ENCODE data around the gene MSRB1. TPM values are rescaled to one million over a fixed set of nuclear protein-coding genes. Genes with fewer than 3 reads are reported as not detected.

MSRB1 gene
- total RNA-seq, 4 donors from 2014 or later: 13.9 to 56.5 (median 29.3) TPM

- Histone ChIP-seq H3K4me1 (peaks cover 4 to 12% (median 7%) of the 10 kb centered on the region in 4 donors), H3K9me3 (no peaks in the 10 kb centered on the region), H3K4me3 (no peak overlapping the region), H3K27me3 (no peaks in the 10 kb centered on the region), H3K36me3 (no peaks in the 10 kb centered on the region), H3K27ac (no peak overlapping the region)
- WGBS, 2 donors (ENCODE audit: low coverage in 1 of 2): 89% methylated on average over 9 of the region's 9 CpGs; no CpG with 5 or more reads in 1 of the 2 donors
- TF ChIP-seq CTCF (IDR thresholded peaks at IDR 0.05) (no peak), POLR2AphosphoS5 (IDR thresholded peaks at IDR 0.05) (no peak), POLR2A (IDR thresholded peaks at IDR 0.05) (no peak), EP300 (IDR thresholded peaks at IDR 0.05; ENCODE audit: low read depth) (no peak)
- no peak for DNase-seq
- intact Hi-C loops (cut with DNase I; ENCODE audit: low total_unique reads): no loop called here
- in situ Hi-C loops (cut with MboI; ENCODE audit: low pct_ligation_motif_present in 1 of 4, low pct_unique_long_range_greater_than_20kb in 1 of 4, low sequenced_read_pairs in 3 of 4): no loop called here
These were observed 4.3 kb upstream of the MSRB1 start for GRCh38 chr16:1947369-1947670.

- intact Hi-C loops (cut with DNase I; ENCODE audit: low total_unique reads): no loop called here
- Histone ChIP-seq H3K36me3 (no peaks in the 10 kb centered on the region), H3K9me3 (no peaks in the 10 kb centered on the region), H3K4me3 (no peak overlapping the region), H3K27ac (no peak overlapping the region), H3K4me1 (peaks cover 10 to 18% (median 13%) of the 10 kb centered on the region in 4 donors), H3K27me3 (no peaks in the 10 kb centered on the region)
- 87% methylated on average over 37 of the region's 38 CpGs; no CpG with 5 or more reads in 1 of the 2 donors for WGBS, 2 donors (ENCODE audit: low coverage in 1 of 2)
- TF ChIP-seq EP300 (IDR thresholded peaks at IDR 0.05; ENCODE audit: low read depth) (no peak), POLR2A (IDR thresholded peaks at IDR 0.05) (no peak), POLR2AphosphoS5 (IDR thresholded peaks at IDR 0.05) (no peak), CTCF (IDR thresholded peaks at IDR 0.05) (no peak)
- DNase-seq: no peak
- in situ Hi-C loops (cut with MboI; ENCODE audit: low pct_ligation_motif_present in 1 of 4, low pct_unique_long_range_greater_than_20kb in 1 of 4, low sequenced_read_pairs in 3 of 4): no loop called here
These were observed 3.7 kb upstream of the MSRB1 start for GRCh38 chr16:1946495-1947368.

- WGBS, 2 donors (ENCODE audit: low coverage in 1 of 2): 80 to 82% methylated on average over 11 to 19 of the region's 19 CpGs
- H3K27ac ChIP-seq: no peak overlapping the region
- no peak for DNase-seq
- no peaks in the 10 kb centered on the region for H3K36me3 ChIP-seq
- H3K9me3 ChIP-seq: no peaks in the 10 kb centered on the region
- intact Hi-C loops (cut with DNase I; ENCODE audit: low total_unique reads) (no loop called here), in situ Hi-C loops (cut with MboI; ENCODE audit: low pct_ligation_motif_present in 1 of 4, low pct_unique_long_range_greater_than_20kb in 1 of 4, low sequenced_read_pairs in 3 of 4) (no loop called here)
- no peaks in the 10 kb centered on the region for H3K27me3 ChIP-seq
- TF ChIP-seq POLR2A (IDR thresholded peaks at IDR 0.05) (no peak), EP300 (IDR thresholded peaks at IDR 0.05; ENCODE audit: low read depth) (no peak), CTCF (IDR thresholded peaks at IDR 0.05) (no peak), POLR2AphosphoS5 (IDR thresholded peaks at IDR 0.05) (no peak)
- no peak overlapping the region for H3K4me3 ChIP-seq
- H3K4me1 ChIP-seq: peaks cover 15 to 27% (median 23%) of the 10 kb centered on the region in 4 donors
These were observed 2.8 kb upstream of the MSRB1 start for GRCh38 chr16:1945559-1946391.

GRCh38 chr16:1944612-1945199, 1.7 kb upstream of the MSRB1 start:
- no peak overlapping the region for H3K27ac ChIP-seq
- no peaks in the 10 kb centered on the region for H3K9me3 ChIP-seq
- H3K4me1 ChIP-seq: peaks cover 15 to 36% (median 32%) of the 10 kb centered on the region in 4 donors
- no peaks in the 10 kb centered on the region for H3K27me3 ChIP-seq
- WGBS, 2 donors (ENCODE audit: low coverage in 1 of 2): 91 to 100% methylated on average over 3 to 21 of the region's 21 CpGs
- no peak overlapping the region for H3K4me3 ChIP-seq
- intact Hi-C loops (cut with DNase I; ENCODE audit: low total_unique reads) (no loop called here), in situ Hi-C loops (cut with MboI; ENCODE audit: low pct_ligation_motif_present in 1 of 4, low pct_unique_long_range_greater_than_20kb in 1 of 4, low sequenced_read_pairs in 3 of 4) (no loop called here)
- TF ChIP-seq POLR2AphosphoS5 (IDR thresholded peaks at IDR 0.05) (no peak), POLR2A (IDR thresholded peaks at IDR 0.05) (no peak), CTCF (IDR thresholded peaks at IDR 0.05) (no peak), EP300 (IDR thresholded peaks at IDR 0.05; ENCODE audit: low read depth) (no peak)
- no peaks in the 10 kb centered on the region for H3K36me3 ChIP-seq
- DNase-seq: no peak
